Measurements from ENCODE around the gene TCF12.

Gene TCF12

DNA sequence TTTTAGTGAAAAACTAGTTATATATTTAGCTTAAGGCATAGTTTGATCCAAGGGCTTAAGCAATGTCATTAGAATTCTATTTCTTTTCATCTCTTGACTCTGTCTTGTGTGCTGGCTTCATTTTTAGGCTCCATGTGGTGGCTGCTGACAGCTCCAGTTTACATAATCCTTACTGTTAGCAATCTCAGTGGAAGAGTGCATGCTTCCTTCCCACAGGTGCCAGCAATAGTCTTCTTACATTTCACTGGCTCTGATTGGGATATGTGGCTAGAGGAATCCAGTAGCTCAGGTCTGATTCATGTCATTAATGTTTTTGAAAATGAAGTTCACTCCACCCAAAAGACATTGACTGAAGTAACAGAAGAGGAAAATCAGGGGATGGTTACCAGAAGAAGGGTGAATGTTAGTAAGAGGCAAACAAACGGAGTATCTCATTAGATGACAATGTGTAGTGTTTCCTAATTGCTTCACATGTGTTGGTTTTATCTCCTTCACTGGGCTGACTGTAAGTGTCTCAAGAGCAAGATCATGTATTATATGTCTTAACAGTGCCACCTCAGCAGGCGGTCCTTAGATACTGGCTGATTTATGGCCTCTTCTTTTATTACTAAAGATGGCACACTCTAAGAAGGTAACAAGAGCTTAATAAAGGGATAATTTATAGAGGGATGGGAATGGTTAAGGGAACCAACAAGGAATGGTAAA, 25.6 kb upstream of the TCF12 start:
- TF ChIP-seq, protein P1, sequence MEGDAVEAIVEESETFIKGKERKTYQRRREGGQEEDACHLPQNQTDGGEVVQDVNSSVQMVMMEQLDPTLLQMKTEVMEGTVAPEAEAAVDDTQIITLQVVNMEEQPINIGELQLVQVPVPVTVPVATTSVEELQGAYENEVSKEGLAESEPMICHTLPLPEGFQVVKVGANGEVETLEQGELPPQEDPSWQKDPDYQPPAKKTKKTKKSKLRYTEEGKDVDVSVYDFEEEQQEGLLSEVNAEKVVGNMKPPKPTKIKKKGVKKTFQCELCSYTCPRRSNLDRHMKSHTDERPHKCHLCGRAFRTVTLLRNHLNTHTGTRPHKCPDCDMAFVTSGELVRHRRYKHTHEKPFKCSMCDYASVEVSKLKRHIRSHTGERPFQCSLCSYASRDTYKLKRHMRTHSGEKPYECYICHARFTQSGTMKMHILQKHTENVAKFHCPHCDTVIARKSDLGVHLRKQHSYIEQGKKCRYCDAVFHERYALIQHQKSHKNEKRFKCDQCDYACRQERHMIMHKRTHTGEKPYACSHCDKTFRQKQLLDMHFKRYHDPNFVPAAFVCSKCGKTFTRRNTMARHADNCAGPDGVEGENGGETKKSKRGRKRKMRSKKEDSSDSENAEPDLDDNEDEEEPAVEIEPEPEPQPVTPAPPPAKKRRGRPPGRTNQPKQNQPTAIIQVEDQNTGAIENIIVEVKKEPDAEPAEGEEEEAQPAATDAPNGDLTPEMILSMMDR (IDR thresholded peaks at IDR 0.05; ENCODE audit: low read length, missing control alignments) = no peak
- DNase-seq (ENCODE audit: low read depth) = no peak

DNA sequence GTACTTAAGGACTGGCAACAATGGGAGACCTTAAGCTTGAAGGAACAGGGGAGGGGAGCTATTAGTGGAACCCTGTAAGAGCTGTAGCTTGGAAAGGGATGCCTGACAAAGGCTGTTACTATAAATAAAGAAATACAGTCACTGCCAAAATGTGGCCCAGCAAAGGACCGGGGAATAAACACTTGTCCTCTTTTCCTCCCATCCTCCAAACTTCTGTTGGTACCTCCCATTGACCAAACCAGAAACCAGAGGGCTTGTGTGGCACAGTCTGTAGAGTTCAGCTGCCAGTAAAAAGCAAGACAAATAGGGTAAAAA, 25.1 kb upstream of the TCF12 start:
- TF ChIP-seq, protein P1 (IDR thresholded peaks at IDR 0.05; ENCODE audit: low read length, missing control alignments) = no peak

More for the DNA sequence above, 25.6 kb upstream of the TCF12 start:
- no peak overlapping the region for H3K4me3 ChIP-seq (replicated peaks; ENCODE audit: low read depth, low read length)

DNA sequence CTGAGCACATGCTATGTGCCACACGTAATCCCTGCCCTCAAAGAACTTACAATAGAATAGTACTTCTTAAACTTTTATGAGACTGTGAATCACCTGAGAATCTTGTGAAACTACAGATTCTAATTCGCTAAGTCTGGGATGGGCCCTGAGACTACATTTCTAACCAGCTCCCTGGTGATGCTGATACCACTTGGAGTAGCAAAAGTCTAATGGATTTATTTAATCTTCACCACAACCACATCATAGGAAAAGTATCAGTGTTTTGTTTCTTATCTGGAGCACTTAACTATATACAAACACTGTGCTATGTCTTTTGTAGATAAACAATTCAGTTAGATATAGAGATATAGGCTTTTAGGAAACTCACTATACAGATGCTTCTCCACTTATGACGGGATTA, 23.8 kb upstream of the TCF12 start:
- no peak for DNase-seq (ENCODE audit: low read depth)
- H3K4me3 ChIP-seq (replicated peaks; ENCODE audit: low read depth, low read length) = no peak overlapping the region
- TF ChIP-seq, protein P1 (IDR thresholded peaks at IDR 0.05; ENCODE audit: low read length, missing control alignments) = no peak

More for the DNA sequence above, 25.1 kb upstream of the TCF12 start:
- no peak for DNase-seq (ENCODE audit: low read depth)
- H3K4me3 ChIP-seq (replicated peaks; ENCODE audit: low read depth, low read length) = no peak overlapping the region

DNA sequence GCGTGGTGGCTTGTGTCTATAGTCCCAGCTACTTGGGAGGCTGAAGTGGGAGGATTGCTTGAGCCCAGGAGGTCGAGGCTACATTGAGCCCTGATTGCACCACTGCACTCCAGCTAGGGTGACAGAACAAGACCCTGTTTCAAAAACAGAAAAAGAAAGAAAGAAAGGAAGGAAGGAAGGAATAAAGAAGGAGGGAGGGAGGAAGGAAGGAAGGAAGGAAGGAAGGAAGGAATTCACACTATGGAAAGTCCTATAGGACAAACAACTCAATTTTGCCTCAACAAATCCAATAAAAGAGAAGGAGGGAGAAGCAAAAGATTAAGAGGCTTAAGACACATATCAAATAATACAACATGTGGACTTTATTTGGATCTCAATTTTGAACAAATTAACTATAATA, 16.5 kb upstream of the TCF12 start:
- TF ChIP-seq, protein P1 (IDR thresholded peaks at IDR 0.05; ENCODE audit: low read length, missing control alignments) = no peak
- no peak for DNase-seq (ENCODE audit: low read depth)
- no peak overlapping the region for H3K4me3 ChIP-seq (replicated peaks; ENCODE audit: low read depth, low read length)

DNA sequence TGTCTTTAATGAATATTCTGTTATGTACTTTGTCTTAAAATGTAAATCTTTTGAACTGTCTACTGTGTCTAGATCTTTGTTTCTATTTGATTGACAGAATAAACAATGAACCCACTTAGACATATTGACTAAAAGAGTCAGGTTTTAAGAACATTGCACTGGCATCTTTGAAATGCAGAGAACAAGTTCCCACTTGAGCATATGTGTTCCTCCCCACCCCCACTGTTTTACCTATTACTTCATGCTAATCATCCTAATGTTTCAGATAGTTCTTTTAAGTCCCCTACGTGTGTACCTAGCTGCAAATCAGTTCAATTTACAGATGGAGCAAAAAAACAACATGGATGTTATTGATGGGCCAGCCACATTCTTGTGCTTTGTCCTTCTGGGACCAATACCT, 11.7 kb upstream of the TCF12 start:
- no peak overlapping the region for H3K4me3 ChIP-seq (replicated peaks; ENCODE audit: low read depth, low read length)
- TF ChIP-seq, protein P1 (IDR thresholded peaks at IDR 0.05; ENCODE audit: low read length, missing control alignments) = no peak
- DNase-seq (ENCODE audit: low read depth) = no peak

DNA sequence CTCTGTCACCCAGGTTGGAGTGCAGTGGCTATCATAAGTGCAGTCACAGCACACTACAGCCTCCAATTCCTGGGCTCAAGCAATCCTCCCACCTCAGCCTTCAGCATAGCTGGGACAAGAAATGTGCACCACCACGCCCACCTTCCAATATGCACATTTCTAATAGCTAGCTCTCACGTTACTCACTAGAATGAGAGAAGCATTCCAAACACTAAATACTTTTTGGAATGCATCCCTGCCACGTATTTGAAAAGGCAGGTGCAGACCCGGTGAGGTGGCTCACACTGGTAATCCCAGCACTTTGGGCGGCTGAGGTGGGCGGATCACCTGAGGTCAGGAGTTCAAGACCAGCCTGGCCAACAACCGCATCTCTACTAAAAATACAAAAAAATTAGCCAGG, 7.6 kb upstream of the TCF12 start:
- TF ChIP-seq, protein P1 (IDR thresholded peaks at IDR 0.05; ENCODE audit: low read length, missing control alignments) = no peak
- no peak for DNase-seq (ENCODE audit: low read depth)
- H3K4me3 ChIP-seq (replicated peaks; ENCODE audit: low read depth, low read length) = no peak overlapping the region

DNA sequence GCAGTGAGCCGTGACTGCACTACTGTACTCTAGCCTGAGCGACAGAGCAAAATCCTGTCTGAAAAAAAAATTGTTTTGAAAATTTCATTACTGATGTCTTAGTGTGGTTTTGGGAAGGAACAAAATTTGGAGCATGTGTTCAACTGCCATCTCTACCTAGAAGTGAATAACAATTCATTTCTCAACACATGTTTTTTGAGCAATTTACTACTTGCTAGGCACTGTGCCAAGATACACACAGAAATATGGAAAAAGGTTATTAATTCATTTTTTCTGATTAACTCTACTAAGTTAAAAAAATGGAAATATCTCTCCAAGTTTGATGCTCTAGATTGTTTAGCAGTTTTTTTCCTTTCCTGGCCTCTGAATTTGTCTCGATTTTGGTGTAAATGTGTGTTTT, 5.2 kb upstream of the TCF12 start:
- DNase-seq (ENCODE audit: low read depth) = peak; percentile 42
- TF ChIP-seq, protein P1 (IDR thresholded peaks at IDR 0.05; ENCODE audit: low read length, missing control alignments) = no peak
- H3K4me3 ChIP-seq (replicated peaks; ENCODE audit: low read depth, low read length) = no peak overlapping the region
